IPS-NIHi7 (cell line): ENCODE data around the gene CNTNAP2.

Experiments used
- DNase-seq: peaks from one replicate; pipeline ENCODE4 v3.0.0; 2012; ENCODE audit warnings: mixed read lengths; ENCODE audit errors: extremely low spot score

Gene CNTNAP2

DNA sequence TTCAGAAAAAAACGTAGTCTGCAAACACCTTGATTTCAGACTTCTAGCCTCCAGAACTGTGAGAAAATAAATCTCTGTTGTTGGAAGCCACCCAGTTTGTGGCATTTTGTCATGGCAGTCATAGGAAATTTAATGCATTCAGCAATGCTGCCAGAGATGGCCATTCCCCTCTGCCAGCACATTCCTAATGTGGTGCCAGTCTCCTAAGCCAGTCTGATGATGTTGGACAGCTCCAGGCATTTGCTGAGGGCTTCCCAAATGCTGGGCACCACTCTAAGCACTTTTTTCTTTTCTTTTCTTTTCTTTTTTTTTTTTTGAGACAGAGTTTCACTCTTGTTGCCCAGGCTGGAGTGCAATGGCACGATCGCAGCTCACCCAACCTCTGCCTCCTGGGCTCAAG, 1807.2 kb downstream of the CNTNAP2 start:
- DNase-seq: no peak

DNA sequence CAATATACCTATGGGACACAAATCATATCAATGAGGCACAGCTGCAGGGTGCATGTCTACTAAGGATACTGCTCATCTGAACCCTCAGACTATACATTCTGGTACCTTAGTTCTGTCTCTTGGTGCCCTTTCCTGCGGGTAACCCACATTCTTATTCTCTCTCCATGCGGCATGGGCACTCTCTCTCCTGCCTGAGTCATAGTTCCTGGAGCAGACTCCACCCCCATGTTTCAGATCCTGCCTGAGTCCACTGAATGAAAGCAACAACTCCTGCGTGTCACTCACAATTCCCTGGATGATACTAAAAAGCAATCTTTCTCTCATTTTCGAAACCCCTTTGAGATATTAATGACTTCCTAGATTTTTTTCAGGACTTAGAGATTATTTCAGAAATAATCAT, 1820.8 kb downstream of the CNTNAP2 start:
- no peak for DNase-seq

DNA sequence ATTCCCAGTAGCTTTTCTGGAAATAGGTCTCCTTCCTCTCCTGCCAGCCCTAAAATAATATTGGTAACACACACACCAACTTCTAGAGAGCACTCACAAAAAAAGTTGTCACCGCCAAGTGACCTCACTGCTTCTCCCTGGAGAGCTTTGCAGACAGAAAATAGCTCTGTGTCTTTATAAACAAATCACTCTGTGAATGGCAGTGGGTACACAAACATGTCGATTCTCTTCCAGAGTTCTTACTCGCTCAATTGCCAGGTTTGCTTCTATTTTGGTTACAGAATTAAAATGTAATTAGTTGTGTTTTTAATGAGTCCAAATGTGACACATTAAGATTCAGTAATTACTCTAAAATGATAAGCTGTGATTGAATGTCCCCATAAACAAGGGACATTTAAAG, 1824.8 kb downstream of the CNTNAP2 start:
- no peak for DNase-seq

DNA sequence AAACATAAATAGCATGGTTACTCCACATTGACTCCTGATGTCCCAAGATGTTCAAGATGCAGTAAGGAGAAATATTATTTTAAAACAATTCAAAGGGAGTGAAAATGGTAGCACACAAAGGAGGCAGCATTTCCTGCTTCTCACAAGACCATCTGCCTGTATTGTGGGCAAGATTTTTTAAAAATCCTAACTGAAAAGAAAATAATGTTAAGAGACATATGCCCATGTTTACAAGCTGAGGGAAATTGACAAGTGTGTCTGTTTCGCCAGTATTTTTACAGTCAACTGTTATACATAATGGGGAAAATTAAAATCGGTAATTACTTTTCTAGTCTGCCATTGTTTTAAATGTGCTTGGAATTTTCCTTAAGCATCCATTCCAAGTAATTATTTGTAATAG, 1827.7 kb downstream of the CNTNAP2 start:
- no peak for DNase-seq

DNA sequence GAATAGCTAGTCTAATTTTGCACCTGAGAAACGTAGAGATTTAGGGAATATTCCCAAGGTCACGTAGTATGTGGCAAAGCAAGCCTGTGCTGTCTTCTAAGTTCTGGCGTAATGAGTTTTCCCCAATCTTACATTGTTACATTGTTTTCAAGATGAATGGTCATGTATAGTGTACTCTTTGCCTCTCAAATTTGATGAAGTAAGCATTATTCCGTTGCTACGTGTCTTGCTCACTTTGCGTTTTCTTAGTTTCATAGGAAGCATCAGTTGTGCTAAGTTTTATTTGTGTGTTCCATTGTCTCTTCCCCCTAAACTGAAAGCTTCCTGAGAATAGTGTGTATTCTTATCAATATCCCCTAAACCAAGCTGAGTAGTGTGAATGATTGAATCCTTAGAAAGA, 1836.3 kb downstream of the CNTNAP2 start:
- no peak for DNase-seq

DNA sequence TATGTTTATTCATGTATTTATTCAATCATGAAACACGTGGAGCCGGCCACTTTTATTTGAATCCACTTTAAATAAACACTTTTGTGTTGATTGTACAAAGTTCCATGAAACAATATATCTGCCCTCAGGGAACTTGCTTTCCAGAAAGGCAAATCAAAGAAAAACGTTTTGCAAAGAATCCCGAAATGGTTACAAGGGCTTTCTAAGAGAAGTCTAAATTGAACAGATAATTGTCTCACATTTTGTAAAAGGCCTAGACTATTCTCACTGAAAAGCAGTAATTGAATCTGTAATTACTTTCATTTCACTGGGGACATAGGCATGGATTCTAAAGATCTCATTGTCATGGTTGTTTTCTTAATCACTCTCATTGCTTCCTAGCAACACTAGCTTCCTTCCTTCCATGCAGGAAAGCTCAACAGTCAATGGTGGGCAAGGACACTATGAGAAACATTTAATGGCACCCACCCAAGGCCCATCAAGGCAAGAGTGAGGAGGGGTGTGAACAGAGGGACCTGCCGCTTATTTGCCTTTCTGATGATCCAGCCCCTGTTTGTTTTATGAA, 1851.5 kb downstream of the CNTNAP2 start:
- no peak for DNase-seq

DNA sequence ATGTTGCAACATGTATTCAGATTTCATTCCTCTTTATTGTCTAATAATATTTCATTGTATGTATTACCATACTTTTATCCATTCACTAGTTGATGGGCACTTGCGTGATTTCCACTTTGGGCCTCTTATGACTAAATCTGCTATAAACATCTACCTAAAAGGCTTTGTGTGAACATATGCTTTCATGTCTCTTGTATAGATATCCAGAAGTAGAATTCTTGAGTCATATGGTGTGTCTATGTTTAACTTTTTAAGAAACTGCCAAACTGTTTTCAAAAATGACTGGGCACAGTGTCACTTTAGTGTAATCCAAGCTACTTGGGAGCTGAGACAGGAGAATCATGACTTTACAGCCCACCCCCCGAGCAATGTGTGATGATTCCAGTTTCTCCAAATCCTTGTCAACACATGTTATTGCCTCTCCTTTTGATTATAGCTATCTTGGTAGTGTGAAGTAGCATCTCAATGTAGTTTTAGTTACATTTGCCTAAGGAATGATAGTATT, 1855.1 kb downstream of the CNTNAP2 start:
- no peak for DNase-seq

DNA sequence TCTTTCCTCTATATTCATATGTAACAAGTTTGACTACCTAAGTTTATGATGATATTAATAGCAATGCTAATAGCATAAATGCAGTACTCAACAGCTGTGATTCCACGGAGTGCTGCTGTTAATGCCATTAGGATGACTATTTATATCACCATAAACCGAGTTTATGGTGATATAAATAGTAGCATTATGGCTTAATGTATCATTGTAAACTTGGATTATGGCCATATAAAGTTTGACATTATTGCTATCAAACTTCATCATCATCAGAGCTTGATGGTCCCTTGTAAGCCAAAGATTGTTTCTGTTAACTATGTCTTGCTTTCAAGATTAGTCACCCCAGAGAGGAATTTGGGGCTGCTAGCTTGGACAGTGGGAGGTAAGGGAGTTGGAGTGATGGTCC, 1861.6 kb downstream of the CNTNAP2 start:
- no peak for DNase-seq

DNA sequence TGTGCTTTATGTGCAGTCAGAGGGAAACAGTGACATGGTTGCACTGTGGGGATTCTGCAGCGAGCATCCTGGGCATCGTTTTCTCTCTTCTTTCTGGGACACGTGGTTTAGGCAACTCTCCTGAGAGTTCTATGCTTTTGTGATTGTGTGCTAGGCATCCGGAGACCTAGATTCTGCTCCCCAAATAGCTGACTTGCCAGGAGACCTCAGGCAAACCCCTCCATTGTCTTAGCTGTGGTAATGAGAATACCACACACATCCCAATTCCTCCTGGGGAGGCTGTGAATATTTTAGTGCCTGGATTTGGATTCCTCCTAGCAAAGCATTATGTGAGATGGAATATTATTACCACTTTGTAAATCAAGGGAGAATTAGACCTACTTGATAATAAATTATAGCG, 1862.0 kb downstream of the CNTNAP2 start:
- no peak for DNase-seq

DNA sequence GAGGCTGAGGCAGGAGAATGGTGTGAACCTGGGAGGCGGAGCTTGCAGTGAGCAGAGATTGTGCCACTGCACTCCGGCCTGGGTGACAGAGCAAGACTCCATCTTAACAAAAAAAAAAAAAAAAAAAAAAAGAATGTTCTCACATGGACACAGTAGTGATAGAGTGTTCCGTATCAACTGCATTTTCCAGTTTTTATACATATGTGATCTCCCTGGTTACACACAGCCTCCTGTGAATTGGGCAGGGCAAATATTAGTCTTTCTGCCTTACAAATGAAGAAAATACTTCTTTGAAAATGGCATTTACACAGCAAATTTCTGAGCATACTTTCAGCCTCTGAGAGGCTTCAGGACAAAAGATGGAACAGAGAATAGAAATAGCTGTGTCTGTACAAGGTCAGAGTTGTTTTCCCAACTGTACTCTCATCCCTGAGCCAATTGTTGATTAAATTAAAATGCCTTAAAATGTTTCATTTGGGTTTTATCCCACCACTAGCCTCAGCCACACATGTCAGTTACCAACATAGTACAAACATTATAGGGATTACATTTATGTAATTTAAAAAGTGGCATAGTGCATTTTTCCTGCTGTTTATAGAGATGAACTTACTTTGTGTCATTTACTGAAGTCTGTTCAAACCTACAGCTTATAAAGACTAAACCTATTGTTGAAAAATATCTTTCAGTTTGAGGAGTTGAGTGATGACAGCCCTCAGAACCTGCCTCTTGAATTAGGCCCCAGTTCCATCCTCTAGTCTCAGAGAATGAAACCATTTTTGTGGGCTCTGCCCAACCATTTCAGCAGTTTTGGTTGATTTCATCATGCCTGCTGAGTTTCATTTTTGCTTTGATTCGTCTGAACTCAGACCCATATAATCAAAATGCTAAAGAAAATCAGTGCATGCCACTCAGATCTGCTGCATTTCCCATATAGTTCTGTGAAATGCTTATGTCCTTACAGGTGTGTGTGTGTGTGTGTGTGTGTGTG, 1864.5 kb downstream of the CNTNAP2 start:
- DNase-seq: no peak

DNA sequence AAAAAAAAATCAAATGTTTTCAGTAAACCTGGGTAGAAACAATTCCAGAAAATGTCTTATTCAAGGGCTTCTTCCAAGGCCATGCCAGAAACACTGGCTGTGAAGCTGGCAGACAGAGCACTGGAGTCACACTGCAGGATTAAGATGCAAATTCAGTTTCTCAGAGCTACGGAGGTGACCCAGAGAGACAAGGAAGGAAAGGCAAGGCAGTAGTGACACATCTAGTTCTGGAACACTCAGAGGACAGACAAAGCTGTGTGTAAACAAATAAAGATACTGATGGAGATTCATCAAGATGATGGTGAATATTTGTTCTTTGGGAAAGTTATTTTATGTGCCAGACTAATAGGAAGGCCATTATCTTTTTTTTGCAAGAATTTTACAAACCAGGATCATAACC, 1865.7 kb downstream of the CNTNAP2 start:
- no peak for DNase-seq

DNA sequence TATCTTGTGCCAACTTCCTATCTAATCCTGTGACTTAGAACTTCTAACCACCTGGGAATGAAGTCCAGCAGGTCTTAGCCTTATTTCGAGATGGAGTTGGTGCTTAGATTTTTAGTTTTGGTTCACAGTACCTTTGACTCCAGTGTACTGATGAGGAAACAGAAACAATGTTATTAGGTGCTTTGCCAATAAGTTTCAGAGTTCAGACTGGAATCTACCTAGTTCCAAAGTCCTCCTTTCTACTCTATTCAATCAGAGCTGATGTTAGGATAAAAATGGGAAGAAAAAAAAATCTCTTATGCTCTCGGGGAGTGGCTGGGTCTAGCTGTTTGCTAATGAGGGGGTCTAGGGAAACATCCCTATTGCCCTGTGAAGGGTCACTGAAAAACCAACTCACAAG, 1867.7 kb downstream of the CNTNAP2 start:
- no peak for DNase-seq

DNA sequence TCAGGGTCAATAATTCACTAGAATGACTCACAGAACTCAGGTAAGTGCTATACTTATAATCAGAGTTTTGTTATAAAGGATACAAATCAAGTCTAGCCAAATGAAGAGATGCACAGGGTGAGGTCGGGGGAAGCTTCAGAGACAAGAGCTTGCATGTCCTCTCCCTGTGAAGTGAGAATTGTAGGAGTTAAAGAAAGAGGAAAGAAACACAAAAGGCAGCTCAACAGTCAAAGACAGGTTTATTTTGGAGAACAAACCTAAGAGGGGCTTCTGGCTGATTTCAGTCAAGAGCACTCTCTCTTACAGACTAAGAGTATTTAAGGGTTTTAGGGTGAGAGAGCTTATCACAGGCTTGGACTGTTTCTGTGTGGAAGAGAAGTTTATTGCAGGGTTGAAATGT, 1873.5 kb downstream of the CNTNAP2 start:
- no peak for DNase-seq

DNA sequence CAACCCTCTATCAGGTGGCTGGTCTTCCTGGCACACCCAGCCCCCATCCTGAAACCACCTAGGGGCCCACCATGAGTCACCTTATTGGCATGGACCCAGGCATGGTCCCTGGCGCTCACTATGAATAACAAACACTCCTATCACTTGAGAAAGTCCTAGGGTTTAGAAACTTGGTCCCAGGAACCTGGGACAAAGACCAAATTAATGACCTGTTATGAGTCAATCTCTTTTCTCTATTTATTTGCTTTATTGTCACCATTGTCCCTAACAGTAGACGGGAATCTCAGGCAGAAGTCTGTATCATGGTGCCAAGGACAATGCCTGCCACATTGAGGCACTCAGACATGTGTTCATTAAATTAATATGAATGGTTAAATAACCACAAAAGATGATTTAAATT, 1874.3 kb downstream of the CNTNAP2 start:
- DNase-seq: no peak

DNA sequence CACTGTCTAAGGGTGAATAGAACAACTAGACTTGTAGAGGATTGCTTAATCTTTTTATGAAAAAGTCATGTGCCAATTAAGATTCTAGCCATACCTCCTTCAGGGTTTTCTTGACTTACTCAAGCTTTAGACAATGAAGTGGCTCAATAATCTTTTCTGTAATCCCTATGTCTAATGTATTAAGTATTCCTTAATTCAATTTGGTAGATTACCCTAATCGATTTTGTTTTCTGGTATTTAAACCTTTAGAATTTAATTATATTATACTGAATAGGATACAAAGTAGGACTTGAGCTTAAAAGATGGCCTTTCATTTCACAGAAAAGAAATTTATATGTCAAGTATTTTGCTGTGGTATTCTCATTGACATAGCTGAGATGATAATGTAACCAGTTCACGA, 1876.1 kb downstream of the CNTNAP2 start:
- DNase-seq: no peak

DNA sequence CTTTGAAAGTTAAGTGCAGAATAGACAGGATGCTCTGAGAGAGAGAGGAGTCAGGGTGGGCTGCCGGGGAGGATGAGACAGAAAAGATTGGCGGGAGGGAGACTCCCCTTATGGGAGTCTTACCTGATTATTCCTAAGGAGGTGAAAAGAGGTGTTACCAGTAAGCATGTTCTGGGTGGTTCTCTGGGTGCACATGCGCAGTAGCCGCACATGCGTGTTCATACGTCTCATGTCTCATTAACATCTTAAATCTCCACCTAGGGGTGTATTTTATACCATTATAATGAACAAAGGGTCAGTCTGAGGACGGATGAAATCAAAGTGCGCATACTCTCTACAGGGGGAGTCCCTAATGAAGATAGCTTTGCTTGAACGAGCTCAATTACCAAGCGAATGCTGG, 1881.0 kb downstream of the CNTNAP2 start:
- DNase-seq: no peak

DNA sequence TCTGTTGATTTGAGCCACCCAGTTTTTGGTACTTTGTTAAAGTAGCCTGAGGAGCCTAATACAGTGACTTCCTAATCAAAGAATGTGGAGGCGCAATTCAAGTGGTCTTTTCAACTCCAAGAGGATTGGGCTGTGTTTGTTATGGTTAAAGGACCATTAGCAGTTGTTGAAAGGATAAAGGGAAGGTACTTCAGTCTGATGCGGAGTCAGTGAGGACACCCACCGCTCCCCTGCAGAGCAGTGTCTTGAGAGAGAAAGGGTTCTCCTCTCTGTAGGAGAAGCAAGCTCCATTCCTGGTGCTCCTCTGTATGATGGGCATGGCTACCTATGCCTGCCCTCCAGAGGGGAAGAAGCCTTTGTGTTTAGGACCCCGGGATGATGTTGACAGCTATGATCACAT, 1883.4 kb downstream of the CNTNAP2 start:
- peak; percentile 35 for DNase-seq

DNA sequence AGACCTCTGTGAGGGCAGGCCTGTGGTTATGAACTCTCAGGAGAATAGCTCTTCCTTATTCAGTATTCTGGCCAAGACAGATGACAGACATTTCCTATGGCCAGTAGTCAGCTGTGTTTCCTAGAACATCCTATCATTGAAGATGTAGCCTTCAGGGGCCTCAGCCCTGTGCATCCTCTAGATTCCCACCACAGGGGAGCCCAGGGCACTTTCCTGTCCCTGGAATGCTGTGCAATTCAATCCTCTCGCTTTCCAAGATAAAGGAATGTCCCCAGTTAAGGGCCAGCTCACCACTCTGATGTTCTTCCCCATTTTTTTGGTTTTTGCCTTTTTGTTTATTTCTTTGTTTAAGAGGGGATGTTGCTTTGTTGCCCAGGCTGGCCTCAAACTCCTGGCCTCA, 1895.2 kb downstream of the CNTNAP2 start:
- peak; percentile 24 for DNase-seq

DNA sequence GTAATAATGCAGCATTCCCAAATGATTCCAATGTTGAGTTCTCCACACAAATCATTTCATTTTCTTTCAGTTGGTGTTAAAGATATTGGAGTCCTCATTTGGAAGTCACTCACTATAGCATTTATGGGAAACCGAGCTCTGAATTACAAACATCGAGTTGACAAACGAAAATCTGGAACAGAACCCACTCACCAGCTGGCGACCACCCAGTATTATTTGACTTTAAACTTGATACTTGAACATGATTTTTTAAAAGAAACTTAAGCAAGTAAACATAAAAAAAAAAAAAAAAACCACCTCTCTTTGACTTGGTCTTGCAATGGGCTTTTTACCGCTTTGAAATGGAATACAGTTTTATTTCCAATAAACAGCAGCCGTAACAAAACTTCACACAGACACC, 1897.4 kb downstream of the CNTNAP2 start:
- DNase-seq: no peak

DNA sequence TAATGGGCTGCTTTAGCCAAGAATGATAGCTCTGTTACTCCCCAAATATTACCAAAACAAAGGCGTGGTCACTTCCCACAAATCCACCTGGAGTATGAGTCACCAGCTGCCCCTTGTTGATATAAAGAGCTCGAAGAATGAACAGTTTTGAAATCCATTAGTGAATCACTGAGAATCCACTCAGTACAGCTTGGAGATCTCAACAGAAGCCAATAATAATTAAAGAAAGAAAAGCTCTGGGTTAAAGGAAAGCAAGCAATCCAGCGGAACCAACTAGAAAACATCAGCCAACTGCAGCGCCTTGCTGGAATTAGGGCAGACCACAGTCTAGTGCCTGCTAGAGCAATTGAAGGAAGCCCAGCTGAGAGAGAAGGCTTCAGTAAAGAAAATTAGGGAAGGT, 1897.9 kb downstream of the CNTNAP2 start:
- DNase-seq: no peak

DNA sequence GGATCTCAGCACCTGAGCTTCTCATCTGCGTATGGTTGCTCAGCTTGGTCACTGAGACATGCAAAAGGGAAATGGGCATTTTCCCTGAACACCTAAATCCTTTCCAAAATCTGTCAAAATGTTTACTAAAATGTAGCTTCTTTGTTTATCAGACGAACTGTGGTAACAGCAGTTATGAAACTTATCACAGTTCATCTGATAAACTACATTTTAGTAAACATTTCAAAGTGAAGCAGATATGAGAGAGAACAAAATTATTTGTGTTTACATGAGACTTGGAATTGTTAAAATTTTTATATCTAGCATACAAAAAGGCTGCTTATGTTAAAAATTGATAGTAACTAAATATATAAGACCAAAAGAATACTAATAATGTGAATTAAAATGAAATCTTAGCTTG, 1900.5 kb downstream of the CNTNAP2 start:
- DNase-seq: no peak

DNA sequence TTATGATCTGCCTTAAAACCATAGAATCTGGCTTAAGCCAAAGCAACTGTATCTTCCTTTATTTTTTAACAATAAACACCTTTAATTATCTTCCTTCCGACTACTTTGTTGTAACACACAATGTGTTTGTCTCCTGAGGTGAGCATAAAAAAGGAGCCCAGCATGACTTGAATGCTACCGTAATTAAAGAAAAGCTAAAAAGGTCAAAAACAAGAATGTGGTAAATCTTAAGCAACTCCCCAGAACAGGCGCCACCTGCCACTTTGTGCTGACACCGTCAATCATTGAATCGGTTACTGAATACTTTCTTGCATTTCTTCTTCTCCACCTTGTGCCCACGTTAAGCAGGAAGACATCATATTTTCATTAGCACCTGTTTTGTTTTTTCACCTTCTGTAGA, 1904.1 kb downstream of the CNTNAP2 start:
- peak; percentile 41 for DNase-seq

DNA sequence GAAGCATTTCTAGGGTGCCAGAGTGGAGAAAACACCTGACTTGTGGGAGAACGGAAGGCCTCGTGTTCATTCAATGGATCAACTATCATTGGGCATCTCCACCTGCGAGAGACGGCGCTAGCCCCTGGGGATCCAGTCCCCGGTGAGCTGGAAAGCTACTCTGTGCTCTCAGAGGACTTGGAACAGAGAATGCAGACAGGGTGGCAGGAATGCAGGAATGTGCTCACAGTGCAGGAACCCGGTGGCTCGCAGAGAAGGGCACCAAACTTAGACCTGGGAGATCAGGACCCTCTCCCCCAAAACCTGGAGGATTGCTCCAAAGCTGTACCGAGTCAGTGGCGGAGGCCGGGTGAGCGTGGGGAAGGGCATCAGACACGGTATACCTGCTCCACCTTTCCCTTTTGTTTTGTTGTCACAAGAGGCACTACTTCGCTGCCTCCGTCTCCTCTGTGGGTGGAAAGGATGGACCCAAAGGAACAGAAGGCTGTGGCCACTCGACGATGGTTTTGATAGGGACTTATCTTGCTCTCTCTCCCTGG, 1905.0 kb downstream of the CNTNAP2 start:
- DNase-seq: peak; percentile 24
